Measurements from ENCODE around the gene CDC42. TPM values are rescaled to one million over a fixed set of nuclear protein-coding genes. Genes with fewer than 3 reads are reported as not detected.

Gene CDC42
- total and polyA plus RNA-seq, 7 donors = 173 to 375 (median 246) TPM

- Histone ChIP-seq H3K9me3 (no peaks in the 10 kb centered on the region), H3K36me3 (no peaks in the 10 kb centered on the region)
- no peak for DNase-seq
These were observed 74.0 kb downstream of the CDC42 start for GRCh38 chr1:22126531-22126930.

GRCh38 chr1:22127248-22127647 lies 74.7 kb downstream of the CDC42 start:
- TF ChIP-seq CTCF (IDR thresholded peaks at IDR 0.05) = no peak
- TF ChIP-seq POLR2AphosphoS5 (IDR thresholded peaks at IDR 0.05) = no peak
- TF ChIP-seq POLR2A (IDR thresholded peaks at IDR 0.05) = no peak
- TF ChIP-seq EP300 (IDR thresholded peaks at IDR 0.05) = no peak
- no peaks in the 10 kb centered on the region for H3K9me3 ChIP-seq

More at GRCh38 chr1:22126531-22126930, 74.0 kb downstream of the CDC42 start:
- WGBS, 2 donors = 88% methylated on average over 12 of the region's 12 CpGs
- intact Hi-C loops (cut with DNase I) = no loop called here
- no peaks in the 10 kb centered on the region for H3K4me1 ChIP-seq
- no peak for TF ChIP-seq POLR2A (IDR thresholded peaks at IDR 0.05)
- TF ChIP-seq EP300 (IDR thresholded peaks at IDR 0.05) = no peak
- no peak for TF ChIP-seq CTCF (IDR thresholded peaks at IDR 0.05)
- TF ChIP-seq POLR2AphosphoS5 (IDR thresholded peaks at IDR 0.05) = no peak
- H3K27ac ChIP-seq = no peak overlapping the region
- H3K27me3 ChIP-seq = no peaks in the 10 kb centered on the region
- no peak overlapping the region for H3K4me3 ChIP-seq

GRCh38 chr1:22127731-22128130 lies 75.2 kb downstream of the CDC42 start:
- no peak for DNase-seq

More at GRCh38 chr1:22127248-22127647, 74.7 kb downstream of the CDC42 start:
- Histone ChIP-seq H3K27me3 (no peaks in the 10 kb centered on the region), H3K4me3 (no peak overlapping the region), H3K36me3 (no peaks in the 10 kb centered on the region), H3K27ac (no peak overlapping the region), H3K4me1 (peaks cover 0 to 6% (median 5%) of the 10 kb centered on the region in 4 donors)
- no peak for DNase-seq
- WGBS, 2 donors = 77 to 83% methylated on average over 6 of the region's 6 CpGs
- intact Hi-C loops (cut with DNase I) = no loop called here

GRCh38 chr1:22128392-22128791 lies 75.9 kb downstream of the CDC42 start:
- intact Hi-C loops (cut with DNase I) = no loop called here
- Histone ChIP-seq H3K4me1 (peaks cover 0 to 11% (median 10%) of the 10 kb centered on the region in 4 donors), H3K27ac (no peak overlapping the region), H3K27me3 (no peaks in the 10 kb centered on the region), H3K36me3 (no peaks in the 10 kb centered on the region), H3K4me3 (no peak overlapping the region), H3K9me3 (no peaks in the 10 kb centered on the region)
- TF ChIP-seq POLR2AphosphoS5 (IDR thresholded peaks at IDR 0.05) (no peak), CTCF (IDR thresholded peaks at IDR 0.05) (no peak), POLR2A (IDR thresholded peaks at IDR 0.05) (no peak), EP300 (IDR thresholded peaks at IDR 0.05) (no peak)
- 70 to 84% methylated on average over 12 of the region's 12 CpGs for WGBS, 2 donors
- DNase-seq = no peak

More at GRCh38 chr1:22127731-22128130, 75.2 kb downstream of the CDC42 start:
- TF ChIP-seq CTCF (IDR thresholded peaks at IDR 0.05) (no peak), EP300 (IDR thresholded peaks at IDR 0.05) (no peak), POLR2AphosphoS5 (IDR thresholded peaks at IDR 0.05) (no peak), POLR2A (IDR thresholded peaks at IDR 0.05) (no peak)
- Histone ChIP-seq H3K9me3 (no peaks in the 10 kb centered on the region), H3K36me3 (no peaks in the 10 kb centered on the region), H3K27me3 (no peaks in the 10 kb centered on the region), H3K27ac (no peak overlapping the region), H3K4me1 (peaks cover 0 to 11% (median 10%) of the 10 kb centered on the region in 4 donors), H3K4me3 (no peak overlapping the region)
- 74 to 94% methylated on average over 3 of the region's 3 CpGs for WGBS, 2 donors
- intact Hi-C loops (cut with DNase I) = no loop called here
